Sigmoid colon (tissue), 4 donors: ENCODE results near the gene ST6GALNAC2.

Experiments used
- CTCF ChIP-seq, 4 experiments: fragments of 450-650 bp in 3 of 4; fragments of 200-600 bp in 1 of 4; IDR thresholded peaks; one replicate each; pipeline ENCODE4 v1.5.1; 2016 to 2019; ENCODE audit warnings: antibody characterized with exemption in 4 of 4, mild to moderate bottlenecking in 3 of 4, moderate library complexity in 2 of 4
- POLR2A ChIP-seq, 2 donors: fragments of 450-650 bp; IDR thresholded peaks; one replicate each; pipeline ENCODE4 v1.6.1; 2016; ENCODE audit warnings: antibody characterized with exemption in 2 of 2, mild to moderate bottlenecking in 2 of 2, moderate library complexity in 2 of 2
- POLR2AphosphoS5 ChIP-seq, 4 donors: sonication (generic); formaldehyde crosslinking; IDR thresholded peaks; one replicate each; pipeline ENCODE4 v1.6.1; 2017; ENCODE audit warnings: antibody characterized with exemption in 4 of 4

DNA sequence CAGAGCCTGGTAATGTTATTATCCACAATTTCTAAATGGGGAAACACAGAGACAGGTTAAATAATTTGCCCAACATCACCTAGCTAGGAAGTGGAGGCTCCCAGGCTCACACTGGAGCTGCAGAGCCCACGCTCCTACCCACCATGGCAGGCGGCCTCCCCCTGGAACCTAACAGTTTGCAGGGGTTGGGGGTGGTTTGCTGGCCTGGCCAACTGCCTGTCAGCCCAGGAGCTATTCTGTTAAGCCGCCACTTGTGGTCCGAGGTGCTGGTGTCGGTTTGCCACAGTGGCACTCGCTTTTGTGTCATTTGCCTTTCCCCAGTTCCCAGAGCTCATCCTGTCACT is 42.2 kb downstream of the ST6GALNAC2 start:
- TF ChIP-seq CTCF (IDR thresholded peaks at IDR 0.05) (no peak), POLR2A (IDR thresholded peaks at IDR 0.05) (no peak), POLR2AphosphoS5 (IDR thresholded peaks at IDR 0.05) (no peak)
